Stomach (tissue), 4 donors: Measurements from ENCODE around the gene PELI2.

Source experiments
- CTCF ChIP-seq, 7 experiments: fragments of 450-650 bp in 4 of 7; fragments of 200-600 bp in 3 of 7; sonication (generic) in 3 of 7; IDR thresholded peaks; one replicate each; pipeline ENCODE4 v1.5.1; 2016 to 2019; ENCODE audit warnings: antibody characterized with exemption in 7 of 7, control low read depth in 2 of 7, mild to moderate bottlenecking in 1 of 7
- EP300 ChIP-seq: sonication (generic); formaldehyde crosslinking; IDR thresholded peaks from one replicate; pipeline ENCODE4 v1.6.1; 2017; ENCODE audit warnings: antibody characterized with exemption
- POLR2A ChIP-seq, 4 donors: fragments of 450-650 bp; IDR thresholded peaks; one replicate each; pipeline ENCODE4 v1.6.1; 2016; ENCODE audit warnings: antibody characterized with exemption in 4 of 4, control low read depth in 2 of 4, mild to moderate bottlenecking in 1 of 4, moderate library complexity in 1 of 4
- POLR2AphosphoS5 ChIP-seq, 3 donors: sonication (generic); formaldehyde crosslinking; IDR thresholded peaks; one replicate each; pipeline ENCODE4 v1.6.1; 2016; ENCODE audit warnings: antibody characterized with exemption in 3 of 3

GRCh38 chr14:56202256-56202655 is 84.0 kb downstream of the PELI2 start:
- TF ChIP-seq CTCF (IDR thresholded peaks at IDR 0.05), result no peak
- TF ChIP-seq POLR2A (IDR thresholded peaks at IDR 0.05), result no peak
- TF ChIP-seq POLR2AphosphoS5 (IDR thresholded peaks at IDR 0.05), result no peak
- TF ChIP-seq EP300, result no peak
